ENCODE measurements around the gene CTH.
"Not testable (repeated sequence)": the region's sequence is repeated elsewhere in the genome, so short reads cannot be mapped to it uniquely, and the experiment has no call there.

The CTH gene

DNA sequence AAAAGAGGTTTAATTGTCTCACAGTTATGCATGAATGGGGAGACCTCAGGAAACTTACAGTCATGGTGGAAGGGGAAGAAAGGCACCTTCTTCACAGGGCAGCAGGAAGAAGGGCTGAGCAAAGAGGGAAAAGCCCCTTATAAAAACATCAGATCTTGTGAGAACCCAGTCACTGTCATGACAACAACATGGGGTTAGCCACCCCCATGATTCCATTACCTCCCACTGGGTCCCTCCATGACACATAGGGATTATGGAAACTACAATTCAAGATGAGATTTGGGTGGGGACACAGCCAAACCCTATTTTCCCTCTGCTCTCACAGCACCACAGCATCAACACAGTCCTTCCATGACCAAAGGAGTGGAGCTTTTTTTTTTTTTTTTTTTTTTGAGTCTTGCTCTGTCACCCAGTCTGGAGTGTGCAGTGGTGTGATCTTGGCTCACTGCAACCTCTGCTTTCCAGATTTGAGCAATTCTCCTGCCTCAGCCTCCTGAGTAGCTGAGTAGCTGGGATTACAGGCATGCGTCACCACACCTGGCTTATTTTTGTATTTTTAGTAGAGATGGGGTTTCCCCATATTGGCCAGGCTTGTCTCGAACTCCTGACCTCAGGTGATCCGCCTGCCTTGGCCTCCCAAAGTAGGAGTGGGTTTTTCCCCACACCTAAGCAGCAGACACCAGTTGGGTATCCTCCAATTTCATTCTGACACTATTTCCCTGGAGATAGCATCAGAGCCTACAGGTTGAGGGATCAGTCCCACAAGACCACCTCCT is 41.3 kb downstream of the CTH start:
- H3K36me3 ChIP-seq (ENCODE audit: insufficient read depth, low read length); H3K27me3 ChIP-seq (ENCODE audit: insufficient read depth, low read length); H3K79me2 ChIP-seq (ENCODE audit: control insufficient read depth, insufficient read depth, low read length, unreplicated experiment): not testable (repeated sequence)

DNA sequence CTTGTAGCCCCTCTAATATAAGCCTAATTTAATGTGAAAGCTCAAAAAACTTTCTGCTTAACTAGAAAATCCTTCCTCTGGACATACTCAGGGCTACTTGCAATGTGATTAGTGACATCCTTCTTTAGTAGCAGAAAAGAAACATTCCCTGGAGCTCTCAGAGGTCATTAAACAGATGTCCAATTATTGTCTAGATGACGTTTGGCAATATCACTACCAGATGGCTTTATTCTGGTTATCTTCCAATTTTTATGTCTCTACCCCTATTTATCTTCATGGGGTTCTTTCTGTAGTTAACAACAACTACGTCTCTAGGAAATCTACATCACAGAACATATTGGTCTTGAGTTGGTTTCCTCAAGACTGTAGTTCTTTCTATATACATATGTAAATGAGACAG is 44.2 kb downstream of the CTH start:
- Histone ChIP-seq H3K27me3 (ENCODE audit: insufficient read depth, low read length) (no peaks in the 10 kb centered on the region), H3K4me3 (ENCODE audit: low read depth, low read length) (no peak overlapping the region), H3K79me2 (ENCODE audit: control insufficient read depth, insufficient read depth, low read length, unreplicated experiment) (no peaks in the 10 kb centered on the region), H2AFZ (ENCODE audit: low read length, unreplicated experiment) (no peak overlapping the region), H3K4me1 (ENCODE audit: control insufficient read depth, insufficient read depth, low read length, unreplicated experiment) (no peaks in the 10 kb centered on the region), H3K36me3 (ENCODE audit: insufficient read depth, low read length) (no peaks in the 10 kb centered on the region), H3K27ac (ENCODE audit: low read depth, low read length) (no peak overlapping the region)

More for the DNA sequence above, 41.3 kb downstream of the CTH start:
- not testable (repeated sequence) for H3K27ac ChIP-seq (ENCODE audit: low read depth, low read length); H3K4me3 ChIP-seq (ENCODE audit: low read depth, low read length); H3K4me1 ChIP-seq (ENCODE audit: control insufficient read depth, insufficient read depth, low read length, unreplicated experiment); H2AFZ ChIP-seq (ENCODE audit: low read length, unreplicated experiment)

DNA sequence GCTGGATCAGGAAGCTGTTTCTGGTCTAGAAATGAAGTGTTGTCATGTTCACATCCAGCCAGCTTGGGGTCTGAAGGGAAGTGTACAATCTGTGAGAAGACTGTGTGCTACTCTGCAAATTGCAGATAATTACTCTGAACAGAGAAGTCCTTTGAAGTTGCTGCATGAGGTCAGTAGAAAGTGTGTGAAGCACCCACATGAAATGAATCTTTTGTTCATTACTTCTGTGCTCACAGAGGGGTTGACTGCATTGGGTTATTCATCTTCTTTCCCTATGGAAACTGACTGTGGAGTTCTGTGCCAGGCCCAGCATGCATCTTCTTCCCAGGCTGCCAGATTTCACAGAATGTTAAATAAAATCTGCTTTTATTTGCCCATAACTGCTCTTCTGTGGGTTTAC is 47.1 kb downstream of the CTH start:
- Histone ChIP-seq H3K79me2 (ENCODE audit: control insufficient read depth, insufficient read depth, low read length, unreplicated experiment) (no peaks in the 10 kb centered on the region), H2AFZ (ENCODE audit: low read length, unreplicated experiment) (no peak overlapping the region), H3K4me1 (ENCODE audit: control insufficient read depth, insufficient read depth, low read length, unreplicated experiment) (no peaks in the 10 kb centered on the region), H3K36me3 (ENCODE audit: insufficient read depth, low read length) (no peaks in the 10 kb centered on the region), H3K27ac (ENCODE audit: low read depth, low read length) (no peak overlapping the region), H3K4me3 (ENCODE audit: low read depth, low read length) (no peak overlapping the region), H3K27me3 (ENCODE audit: insufficient read depth, low read length) (no peaks in the 10 kb centered on the region)

DNA sequence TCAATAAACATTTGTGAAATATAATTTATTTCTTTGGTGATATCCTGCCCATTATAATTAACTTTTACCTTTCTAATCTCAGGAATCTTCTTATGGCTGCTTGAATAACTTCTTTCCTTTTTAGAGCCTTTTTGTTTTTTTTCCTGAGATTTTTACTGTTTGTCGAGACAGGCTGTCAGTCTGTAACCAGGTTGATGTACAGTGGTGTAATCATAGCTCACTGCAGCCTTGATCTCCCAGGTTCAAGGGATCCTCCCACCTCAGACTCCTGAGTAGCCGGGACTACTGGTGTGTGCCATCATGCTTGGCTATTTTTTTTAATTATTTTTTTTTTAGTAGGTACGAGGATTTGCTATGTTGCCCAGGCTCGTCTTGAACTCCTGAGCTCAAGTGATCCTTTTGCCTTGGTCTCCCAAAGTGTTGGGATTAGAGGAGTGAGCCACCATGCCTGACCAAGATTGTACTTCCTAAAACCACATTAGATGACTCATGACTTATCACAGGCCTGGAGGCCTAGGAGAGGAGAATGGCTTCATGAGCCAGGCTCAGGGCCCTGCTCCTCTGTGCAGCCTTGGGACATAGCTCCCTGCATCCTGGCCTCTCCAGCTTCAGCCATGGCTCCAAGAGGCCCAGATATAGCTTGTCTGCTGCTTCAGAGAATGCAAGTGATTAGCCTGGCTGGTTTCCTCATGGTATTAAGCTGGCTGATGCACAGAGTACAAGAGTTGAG is 48.6 kb downstream of the CTH start:
- Histone ChIP-seq H3K36me3 (ENCODE audit: insufficient read depth, low read length) (no peaks in the 10 kb centered on the region), H2AFZ (ENCODE audit: low read length, unreplicated experiment) (no peak overlapping the region), H3K79me2 (ENCODE audit: control insufficient read depth, insufficient read depth, low read length, unreplicated experiment) (no peaks in the 10 kb centered on the region), H3K4me1 (ENCODE audit: control insufficient read depth, insufficient read depth, low read length, unreplicated experiment) (no peaks in the 10 kb centered on the region), H3K27ac (ENCODE audit: low read depth, low read length) (no peak overlapping the region), H3K27me3 (ENCODE audit: insufficient read depth, low read length) (no peaks in the 10 kb centered on the region), H3K4me3 (ENCODE audit: low read depth, low read length) (no peak overlapping the region)

DNA sequence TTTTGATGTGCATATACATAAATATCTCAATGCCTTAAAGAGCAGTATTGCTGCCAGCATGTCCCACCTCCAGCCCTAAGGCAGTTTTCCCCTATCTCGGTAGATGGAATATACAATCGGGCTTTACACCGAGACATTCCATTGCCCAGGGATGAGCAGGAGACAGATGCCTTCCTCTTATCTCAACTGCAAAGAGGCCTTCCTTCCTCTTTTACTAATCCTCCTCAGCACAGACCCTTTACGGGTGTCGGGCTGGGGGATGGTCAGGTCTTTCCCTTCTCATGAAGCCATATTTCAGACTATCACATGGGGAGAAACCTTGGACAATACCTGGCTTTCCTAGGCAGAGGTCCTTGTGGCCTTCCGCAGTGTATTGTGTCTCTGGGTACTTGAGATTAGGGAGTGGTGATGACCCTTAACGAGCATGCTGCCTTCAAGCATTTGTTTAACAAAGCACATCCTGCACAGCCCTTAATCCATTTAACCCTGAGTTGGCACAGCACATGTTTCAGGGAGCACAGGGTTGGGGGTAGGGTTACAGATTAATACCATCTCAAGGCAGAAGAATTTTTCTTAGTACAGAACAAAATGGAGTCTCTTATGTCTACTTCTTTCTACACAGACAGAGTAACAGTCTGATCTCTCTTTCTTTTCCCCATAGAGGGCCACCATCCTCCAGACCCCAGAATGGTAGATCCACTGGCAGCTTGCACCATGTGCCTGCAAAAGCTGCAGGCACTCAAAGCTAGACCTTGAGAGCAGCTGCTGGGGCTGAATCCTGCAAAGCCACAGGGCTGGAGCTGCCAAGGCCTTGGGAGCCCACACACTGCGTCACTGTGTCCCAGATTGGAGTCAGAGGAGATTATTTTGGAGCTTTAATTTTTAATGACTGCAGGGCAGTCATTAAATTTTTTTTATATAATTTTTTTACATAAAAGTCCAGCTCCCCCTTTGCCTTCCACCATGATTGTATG is 50.0 kb downstream of the CTH start:
- not testable (repeated sequence) for H2AFZ ChIP-seq (ENCODE audit: low read length, unreplicated experiment); H3K4me1 ChIP-seq (ENCODE audit: control insufficient read depth, insufficient read depth, low read length, unreplicated experiment); H3K27me3 ChIP-seq (ENCODE audit: insufficient read depth, low read length); H3K79me2 ChIP-seq (ENCODE audit: control insufficient read depth, insufficient read depth, low read length, unreplicated experiment); H3K27ac ChIP-seq (ENCODE audit: low read depth, low read length); H3K36me3 ChIP-seq (ENCODE audit: insufficient read depth, low read length); H3K4me3 ChIP-seq (ENCODE audit: low read depth, low read length)

DNA sequence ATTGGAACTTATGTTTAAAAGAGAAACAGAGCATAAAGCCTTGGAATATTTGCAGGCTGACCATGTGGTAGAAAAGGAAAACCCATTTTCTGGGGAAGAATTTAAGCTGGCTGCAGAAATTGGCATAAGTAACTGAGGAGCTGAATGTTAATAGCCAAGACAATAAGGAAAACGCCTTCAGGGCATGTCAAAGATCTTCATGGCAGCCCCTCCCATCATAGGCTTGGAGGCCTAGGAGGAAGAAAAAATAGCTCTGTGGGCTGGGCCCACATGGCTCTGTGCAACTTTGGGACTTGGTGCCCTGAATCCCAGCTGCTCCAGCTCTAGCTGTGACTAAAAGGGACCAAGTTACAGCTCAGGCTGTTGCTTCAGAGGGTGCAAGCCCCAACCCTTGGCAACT is 51.5 kb downstream of the CTH start:
- Histone ChIP-seq H3K4me1 (ENCODE audit: control insufficient read depth, insufficient read depth, low read length, unreplicated experiment) (no peaks in the 10 kb centered on the region), H3K27me3 (ENCODE audit: insufficient read depth, low read length) (no peaks in the 10 kb centered on the region), H3K4me3 (ENCODE audit: low read depth, low read length) (no peak overlapping the region), H3K36me3 (ENCODE audit: insufficient read depth, low read length) (no peaks in the 10 kb centered on the region), H3K27ac (ENCODE audit: low read depth, low read length) (no peak overlapping the region), H2AFZ (ENCODE audit: low read length, unreplicated experiment) (no peak overlapping the region), H3K79me2 (ENCODE audit: control insufficient read depth, insufficient read depth, low read length, unreplicated experiment) (no peaks in the 10 kb centered on the region)

DNA sequence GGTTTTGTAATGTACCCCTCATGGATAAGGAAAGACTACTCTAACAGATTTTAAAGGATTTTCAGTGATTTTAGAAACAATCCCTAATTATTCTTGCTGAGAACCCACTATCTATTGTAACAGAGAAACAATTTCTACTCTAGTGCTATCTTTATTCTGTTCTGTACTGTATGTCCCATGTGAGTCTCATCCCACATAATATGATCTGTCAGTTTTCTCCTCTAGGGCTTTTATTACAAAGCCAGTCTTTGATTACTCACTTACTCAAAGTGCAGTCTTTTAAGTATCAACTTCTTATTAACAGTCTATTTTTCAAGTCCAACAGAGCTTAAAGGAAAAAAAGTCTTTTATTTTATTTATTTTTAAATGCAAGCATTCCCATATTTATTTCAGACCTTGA is 54.8 kb downstream of the CTH start:
- no peak overlapping the region for H3K27ac ChIP-seq (ENCODE audit: low read depth, low read length)

DNA sequence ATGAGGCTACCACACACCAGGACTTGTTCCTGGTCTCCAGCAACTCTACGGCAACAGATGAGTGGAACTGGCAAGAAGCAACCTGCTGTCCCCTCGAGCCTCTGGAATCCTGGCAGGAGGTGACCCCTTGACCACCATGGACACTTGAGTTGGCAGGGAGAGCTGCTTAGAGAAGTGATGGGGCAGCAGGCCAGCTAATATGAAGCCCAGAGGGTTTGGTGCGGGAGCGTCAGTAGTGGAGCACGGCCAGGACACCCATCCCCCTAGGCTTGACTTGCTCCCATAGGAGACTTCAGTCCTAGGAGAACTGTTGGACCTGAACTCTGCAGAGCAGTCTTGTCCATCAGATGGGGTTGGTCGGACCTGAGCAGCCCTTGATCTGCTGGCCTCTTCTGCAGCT is 56.5 kb downstream of the CTH start:
- Histone ChIP-seq H3K79me2 (ENCODE audit: control insufficient read depth, insufficient read depth, low read length, unreplicated experiment) (no peaks in the 10 kb centered on the region), H3K27ac (ENCODE audit: low read depth, low read length) (no peak overlapping the region), H3K4me1 (ENCODE audit: control insufficient read depth, insufficient read depth, low read length, unreplicated experiment) (no peaks in the 10 kb centered on the region), H3K27me3 (ENCODE audit: insufficient read depth, low read length) (no peaks in the 10 kb centered on the region), H2AFZ (ENCODE audit: low read length, unreplicated experiment) (no peak overlapping the region), H3K36me3 (ENCODE audit: insufficient read depth, low read length) (no peaks in the 10 kb centered on the region), H3K4me3 (ENCODE audit: low read depth, low read length) (no peak overlapping the region)

More for the DNA sequence above, 54.8 kb downstream of the CTH start:
- H3K36me3 ChIP-seq (ENCODE audit: insufficient read depth, low read length): no peaks in the 10 kb centered on the region
- no peaks in the 10 kb centered on the region for H3K4me1 ChIP-seq (ENCODE audit: control insufficient read depth, insufficient read depth, low read length, unreplicated experiment)
- no peak overlapping the region for H3K4me3 ChIP-seq (ENCODE audit: low read depth, low read length)
- no peaks in the 10 kb centered on the region for H3K79me2 ChIP-seq (ENCODE audit: control insufficient read depth, insufficient read depth, low read length, unreplicated experiment)
- H2AFZ ChIP-seq (ENCODE audit: low read length, unreplicated experiment): no peak overlapping the region
- no peaks in the 10 kb centered on the region for H3K27me3 ChIP-seq (ENCODE audit: insufficient read depth, low read length)

DNA sequence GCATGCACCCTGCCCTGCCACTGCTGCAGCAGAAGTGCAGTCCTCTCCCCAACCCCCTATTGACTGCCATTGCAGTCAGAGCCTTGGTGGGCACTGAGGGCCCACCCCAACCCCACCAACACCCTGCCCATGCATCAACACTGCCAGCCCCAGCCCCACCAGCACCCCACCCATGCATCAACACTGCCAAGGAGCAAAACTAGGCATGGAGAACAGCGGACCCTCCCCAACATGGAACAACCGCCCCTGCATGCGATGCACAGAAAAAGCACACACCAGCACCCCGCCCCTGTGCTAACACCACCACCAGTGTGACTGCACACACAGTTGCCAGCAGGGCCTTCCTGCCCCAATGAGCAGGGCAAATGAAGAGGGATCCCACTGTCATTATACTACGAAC is 57.1 kb downstream of the CTH start:
- Histone ChIP-seq H3K4me1 (ENCODE audit: control insufficient read depth, insufficient read depth, low read length, unreplicated experiment) (no peaks in the 10 kb centered on the region), H3K79me2 (ENCODE audit: control insufficient read depth, insufficient read depth, low read length, unreplicated experiment) (no peaks in the 10 kb centered on the region)

DNA sequence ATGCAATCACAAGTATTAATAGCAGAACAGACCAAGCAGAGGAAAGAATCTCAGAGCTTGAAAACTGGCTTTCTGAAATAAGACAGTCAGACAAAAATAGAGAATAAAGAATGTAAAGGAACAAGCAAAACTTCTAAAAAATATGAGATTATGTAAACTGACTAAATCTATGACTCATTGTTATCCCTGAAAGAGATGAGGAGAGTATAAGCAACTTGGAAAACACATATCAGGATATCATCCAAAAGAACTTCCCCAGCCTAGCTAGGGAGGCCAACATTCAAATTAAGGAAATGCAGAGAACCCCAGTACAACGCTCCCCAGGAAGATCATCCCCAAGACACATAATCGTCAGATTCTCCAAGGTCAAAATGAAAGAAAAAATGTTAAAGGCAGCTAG is 58.1 kb downstream of the CTH start:
- not testable (repeated sequence) for H3K27me3 ChIP-seq (ENCODE audit: insufficient read depth, low read length); H3K36me3 ChIP-seq (ENCODE audit: insufficient read depth, low read length); H3K27ac ChIP-seq (ENCODE audit: low read depth, low read length); H3K4me3 ChIP-seq (ENCODE audit: low read depth, low read length); H2AFZ ChIP-seq (ENCODE audit: low read length, unreplicated experiment); H3K79me2 ChIP-seq (ENCODE audit: control insufficient read depth, insufficient read depth, low read length, unreplicated experiment); H3K4me1 ChIP-seq (ENCODE audit: control insufficient read depth, insufficient read depth, low read length, unreplicated experiment)

More for the DNA sequence above, 57.1 kb downstream of the CTH start:
- H3K36me3 ChIP-seq (ENCODE audit: insufficient read depth, low read length): no peaks in the 10 kb centered on the region
- no peak overlapping the region for H2AFZ ChIP-seq (ENCODE audit: low read length, unreplicated experiment)
- no peak overlapping the region for H3K4me3 ChIP-seq (ENCODE audit: low read depth, low read length)
- H3K27me3 ChIP-seq (ENCODE audit: insufficient read depth, low read length): no peaks in the 10 kb centered on the region
- H3K27ac ChIP-seq (ENCODE audit: low read depth, low read length): no peak overlapping the region

Data from ACC112 (cell line).